Measurements from ENCODE around the gene C1orf21.
A peak's percentile ranks its signal among the peaks of the same experiment; 100 is the strongest.

Gene C1orf21

DNA sequence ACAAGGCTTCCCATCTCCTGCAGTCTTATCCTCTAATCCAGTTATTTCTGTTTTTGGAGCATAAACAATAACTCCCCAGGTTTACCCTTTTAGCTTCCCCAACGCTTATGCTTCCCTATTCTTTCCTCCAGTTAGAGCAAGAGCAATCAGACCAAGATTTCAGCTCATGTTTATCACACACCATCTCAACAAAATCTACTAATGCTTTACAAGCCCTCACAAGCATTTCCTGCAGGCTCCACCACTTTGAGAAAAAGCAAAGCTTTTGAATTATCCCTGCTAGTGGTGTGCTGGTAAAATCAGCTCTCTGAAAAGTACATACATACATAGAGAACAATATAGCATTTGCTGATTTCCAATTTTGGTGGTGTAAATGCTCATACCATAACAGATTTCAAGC is 275.0 kb downstream of the C1orf21 start:
- ATAC-seq = no peak

DNA sequence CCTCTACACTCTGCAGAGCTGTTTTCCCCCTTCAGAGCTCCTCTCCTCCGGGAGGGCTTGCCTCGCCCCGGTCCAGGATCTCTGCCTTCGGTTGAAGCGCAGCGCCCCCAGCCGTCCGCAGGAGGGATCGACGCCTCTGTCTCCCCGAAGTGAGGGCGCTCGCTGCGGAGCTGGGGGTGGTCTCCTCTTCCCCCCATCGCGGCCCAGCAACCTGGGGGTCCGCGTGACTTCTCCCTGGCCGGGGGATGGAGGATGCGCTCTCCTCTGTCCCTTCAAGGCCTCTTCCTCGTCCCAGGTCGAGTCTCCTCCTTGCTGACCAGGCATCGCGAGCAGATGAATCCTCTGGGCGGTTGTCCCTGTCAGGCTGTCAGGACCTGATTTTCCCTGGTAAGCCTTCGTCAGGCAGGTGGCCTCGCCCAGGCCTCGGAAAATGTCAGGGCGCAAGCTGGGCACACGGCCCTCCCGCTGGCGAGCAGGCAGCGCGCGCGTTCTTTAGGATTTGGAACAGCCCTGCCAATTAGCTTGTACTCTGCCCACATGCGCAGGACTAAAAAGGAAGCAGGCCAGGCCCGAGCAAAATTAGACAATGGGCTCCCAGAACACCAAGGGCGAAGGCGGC is 277.3 kb downstream of the C1orf21 start:
- peak; percentile 88 for ATAC-seq
- TF ChIP-seq, protein P1, sequence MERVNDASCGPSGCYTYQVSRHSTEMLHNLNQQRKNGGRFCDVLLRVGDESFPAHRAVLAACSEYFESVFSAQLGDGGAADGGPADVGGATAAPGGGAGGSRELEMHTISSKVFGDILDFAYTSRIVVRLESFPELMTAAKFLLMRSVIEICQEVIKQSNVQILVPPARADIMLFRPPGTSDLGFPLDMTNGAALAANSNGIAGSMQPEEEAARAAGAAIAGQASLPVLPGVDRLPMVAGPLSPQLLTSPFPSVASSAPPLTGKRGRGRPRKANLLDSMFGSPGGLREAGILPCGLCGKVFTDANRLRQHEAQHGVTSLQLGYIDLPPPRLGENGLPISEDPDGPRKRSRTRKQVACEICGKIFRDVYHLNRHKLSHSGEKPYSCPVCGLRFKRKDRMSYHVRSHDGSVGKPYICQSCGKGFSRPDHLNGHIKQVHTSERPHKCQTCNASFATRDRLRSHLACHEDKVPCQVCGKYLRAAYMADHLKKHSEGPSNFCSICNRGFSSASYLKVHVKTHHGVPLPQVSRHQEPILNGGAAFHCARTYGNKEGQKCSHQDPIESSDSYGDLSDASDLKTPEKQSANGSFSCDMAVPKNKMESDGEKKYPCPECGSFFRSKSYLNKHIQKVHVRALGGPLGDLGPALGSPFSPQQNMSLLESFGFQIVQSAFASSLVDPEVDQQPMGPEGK (CRISPR knock-in tag; IDR thresholded peaks at IDR 0.05; ENCODE audit: borderline replicate concordance) = no peak
- TF ChIP-seq, protein P2, sequence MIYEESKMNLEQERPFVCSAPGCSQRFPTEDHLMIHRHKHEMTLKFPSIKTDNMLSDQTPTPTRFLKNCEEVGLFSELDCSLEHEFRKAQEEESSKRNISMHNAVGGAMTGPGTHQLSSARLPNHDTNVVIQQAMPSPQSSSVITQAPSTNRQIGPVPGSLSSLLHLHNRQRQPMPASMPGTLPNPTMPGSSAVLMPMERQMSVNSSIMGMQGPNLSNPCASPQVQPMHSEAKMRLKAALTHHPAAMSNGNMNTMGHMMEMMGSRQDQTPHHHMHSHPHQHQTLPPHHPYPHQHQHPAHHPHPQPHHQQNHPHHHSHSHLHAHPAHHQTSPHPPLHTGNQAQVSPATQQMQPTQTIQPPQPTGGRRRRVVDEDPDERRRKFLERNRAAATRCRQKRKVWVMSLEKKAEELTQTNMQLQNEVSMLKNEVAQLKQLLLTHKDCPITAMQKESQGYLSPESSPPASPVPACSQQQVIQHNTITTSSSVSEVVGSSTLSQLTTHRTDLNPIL (CRISPR knock-in tag; IDR thresholded peaks at IDR 0.05; ENCODE audit: low read depth) = no peak
- TF ChIP-seq ZFP3 (CRISPR knock-in tag; IDR thresholded peaks at IDR 0.05) (no peak), ARNTL (CRISPR knock-in tag; IDR thresholded peaks at IDR 0.05; ENCODE audit: borderline replicate concordance, low read depth) (no peak), ZFP30 (CRISPR knock-in tag; IDR thresholded peaks at IDR 0.05) (no peak), SNAI2 (CRISPR knock-in tag; IDR thresholded peaks at IDR 0.05) (no peak), OSR1 (CRISPR knock-in tag; IDR thresholded peaks at IDR 0.05) (no peak)
- TF ChIP-seq, protein P3, sequence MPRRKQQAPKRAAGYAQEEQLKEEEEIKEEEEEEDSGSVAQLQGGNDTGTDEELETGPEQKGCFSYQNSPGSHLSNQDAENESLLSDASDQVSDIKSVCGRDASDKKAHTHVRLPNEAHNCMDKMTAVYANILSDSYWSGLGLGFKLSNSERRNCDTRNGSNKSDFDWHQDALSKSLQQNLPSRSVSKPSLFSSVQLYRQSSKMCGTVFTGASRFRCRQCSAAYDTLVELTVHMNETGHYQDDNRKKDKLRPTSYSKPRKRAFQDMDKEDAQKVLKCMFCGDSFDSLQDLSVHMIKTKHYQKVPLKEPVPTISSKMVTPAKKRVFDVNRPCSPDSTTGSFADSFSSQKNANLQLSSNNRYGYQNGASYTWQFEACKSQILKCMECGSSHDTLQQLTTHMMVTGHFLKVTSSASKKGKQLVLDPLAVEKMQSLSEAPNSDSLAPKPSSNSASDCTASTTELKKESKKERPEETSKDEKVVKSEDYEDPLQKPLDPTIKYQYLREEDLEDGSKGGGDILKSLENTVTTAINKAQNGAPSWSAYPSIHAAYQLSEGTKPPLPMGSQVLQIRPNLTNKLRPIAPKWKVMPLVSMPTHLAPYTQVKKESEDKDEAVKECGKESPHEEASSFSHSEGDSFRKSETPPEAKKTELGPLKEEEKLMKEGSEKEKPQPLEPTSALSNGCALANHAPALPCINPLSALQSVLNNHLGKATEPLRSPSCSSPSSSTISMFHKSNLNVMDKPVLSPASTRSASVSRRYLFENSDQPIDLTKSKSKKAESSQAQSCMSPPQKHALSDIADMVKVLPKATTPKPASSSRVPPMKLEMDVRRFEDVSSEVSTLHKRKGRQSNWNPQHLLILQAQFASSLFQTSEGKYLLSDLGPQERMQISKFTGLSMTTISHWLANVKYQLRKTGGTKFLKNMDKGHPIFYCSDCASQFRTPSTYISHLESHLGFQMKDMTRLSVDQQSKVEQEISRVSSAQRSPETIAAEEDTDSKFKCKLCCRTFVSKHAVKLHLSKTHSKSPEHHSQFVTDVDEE (CRISPR knock-in tag; IDR thresholded peaks at IDR 0.05) = no peak
- TF ChIP-seq, protein P4, sequence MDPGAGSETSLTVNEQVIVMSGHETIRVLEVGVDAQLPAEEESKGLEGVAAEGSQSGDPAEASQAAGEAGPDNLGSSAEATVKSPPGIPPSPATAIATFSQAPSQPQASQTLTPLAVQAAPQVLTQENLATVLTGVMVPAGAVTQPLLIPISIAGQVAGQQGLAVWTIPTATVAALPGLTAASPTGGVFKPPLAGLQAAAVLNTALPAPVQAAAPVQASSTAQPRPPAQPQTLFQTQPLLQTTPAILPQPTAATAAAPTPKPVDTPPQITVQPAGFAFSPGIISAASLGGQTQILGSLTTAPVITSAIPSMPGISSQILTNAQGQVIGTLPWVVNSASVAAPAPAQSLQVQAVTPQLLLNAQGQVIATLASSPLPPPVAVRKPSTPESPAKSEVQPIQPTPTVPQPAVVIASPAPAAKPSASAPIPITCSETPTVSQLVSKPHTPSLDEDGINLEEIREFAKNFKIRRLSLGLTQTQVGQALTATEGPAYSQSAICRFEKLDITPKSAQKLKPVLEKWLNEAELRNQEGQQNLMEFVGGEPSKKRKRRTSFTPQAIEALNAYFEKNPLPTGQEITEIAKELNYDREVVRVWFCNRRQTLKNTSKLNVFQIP (CRISPR knock-in tag; IDR thresholded peaks at IDR 0.05; ENCODE audit: borderline replicate concordance, low read depth) = no peak

More for the DNA sequence above, 275.0 kb downstream of the C1orf21 start:
- TF ChIP-seq, protein P3 (CRISPR knock-in tag; IDR thresholded peaks at IDR 0.05) = no peak
- TF ChIP-seq TOX (CRISPR knock-in tag; IDR thresholded peaks at IDR 0.05; ENCODE audit: borderline replicate concordance) (no peak), ARNTL (CRISPR knock-in tag; IDR thresholded peaks at IDR 0.05; ENCODE audit: borderline replicate concordance, low read depth) (no peak), RARB (CRISPR knock-in tag; IDR thresholded peaks at IDR 0.05) (no peak), ISL1 (CRISPR knock-in tag; IDR thresholded peaks at IDR 0.05) (no peak), GLIS3 (CRISPR knock-in tag; IDR thresholded peaks at IDR 0.05) (no peak), ZC3H10 (CRISPR knock-in tag; IDR thresholded peaks at IDR 0.05) (no peak), SNAI2 (CRISPR knock-in tag; IDR thresholded peaks at IDR 0.05) (no peak), ZNF8 (CRISPR knock-in tag; IDR thresholded peaks at IDR 0.05) (no peak), ZNF70 (CRISPR knock-in tag; IDR thresholded peaks at IDR 0.05) (no peak), ZFP30 (CRISPR knock-in tag; IDR thresholded peaks at IDR 0.05) (no peak), PPARA (CRISPR knock-in tag; IDR thresholded peaks at IDR 0.05; ENCODE audit: borderline replicate concordance) (no peak)
- TF ChIP-seq, protein P1 (CRISPR knock-in tag; IDR thresholded peaks at IDR 0.05; ENCODE audit: borderline replicate concordance) = no peak
- TF ChIP-seq, protein P4 (CRISPR knock-in tag; IDR thresholded peaks at IDR 0.05; ENCODE audit: borderline replicate concordance, low read depth) = no peak
- TF ChIP-seq, protein P5, sequence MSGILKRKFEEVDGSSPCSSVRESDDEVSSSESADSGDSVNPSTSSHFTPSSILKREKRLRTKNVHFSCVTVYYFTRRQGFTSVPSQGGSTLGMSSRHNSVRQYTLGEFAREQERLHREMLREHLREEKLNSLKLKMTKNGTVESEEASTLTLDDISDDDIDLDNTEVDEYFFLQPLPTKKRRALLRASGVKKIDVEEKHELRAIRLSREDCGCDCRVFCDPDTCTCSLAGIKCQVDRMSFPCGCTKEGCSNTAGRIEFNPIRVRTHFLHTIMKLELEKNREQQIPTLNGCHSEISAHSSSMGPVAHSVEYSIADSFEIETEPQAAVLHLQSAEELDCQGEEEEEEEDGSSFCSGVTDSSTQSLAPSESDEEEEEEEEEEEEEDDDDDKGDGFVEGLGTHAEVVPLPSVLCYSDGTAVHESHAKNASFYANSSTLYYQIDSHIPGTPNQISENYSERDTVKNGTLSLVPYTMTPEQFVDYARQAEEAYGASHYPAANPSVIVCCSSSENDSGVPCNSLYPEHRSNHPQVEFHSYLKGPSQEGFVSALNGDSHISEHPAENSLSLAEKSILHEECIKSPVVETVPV (CRISPR knock-in tag; IDR thresholded peaks at IDR 0.05) = no peak
- TF ChIP-seq, protein P2 (CRISPR knock-in tag; IDR thresholded peaks at IDR 0.05; ENCODE audit: low read depth) = no peak
